Inflammatory macrophage treated with lipopolysaccharide for 4 hours (primary cell): ENCODE measurements around the gene CATSPER4.

Experiments
- DNase-seq: peaks from one replicate; pipeline ENCODE4 v3.0.0-alpha.2; 2020

Gene CATSPER4

GRCh38 chr1:26197301-26197700 lies 6.9 kb downstream of the CATSPER4 start:
- no peak for DNase-seq

- DNase-seq: no peak
Observed at GRCh38 chr1:26197813-26198212, 7.4 kb downstream of the CATSPER4 start.

- DNase-seq: no peak
Observed at GRCh38 chr1:26200413-26200812, 10.0 kb downstream of the CATSPER4 start.

- DNase-seq: no peak
Observed at GRCh38 chr1:26203642-26204318, 13.4 kb downstream of the CATSPER4 start.

- no peak for DNase-seq
Observed at GRCh38 chr1:26210147-26210870, 19.9 kb downstream of the CATSPER4 start.

GRCh38 chr1:26212726-26213125 lies 22.3 kb downstream of the CATSPER4 start:
- no peak for DNase-seq

- DNase-seq: no peak
Observed at GRCh38 chr1:26213335-26213905, 23.0 kb downstream of the CATSPER4 start.

- DNase-seq: no peak
Observed at GRCh38 chr1:26215246-26215645, 24.8 kb downstream of the CATSPER4 start.

GRCh38 chr1:26218906-26219494 lies 28.6 kb downstream of the CATSPER4 start:
- DNase-seq: no peak

- no peak for DNase-seq
Observed at GRCh38 chr1:26220199-26220912, 30.0 kb downstream of the CATSPER4 start.

GRCh38 chr1:26221094-26221493 lies 30.7 kb downstream of the CATSPER4 start:
- no peak for DNase-seq

- no peak for DNase-seq
Observed at GRCh38 chr1:26224606-26225005, 34.2 kb downstream of the CATSPER4 start.

GRCh38 chr1:26225033-26225831 lies 34.8 kb downstream of the CATSPER4 start:
- peak; percentile 51 for DNase-seq

GRCh38 chr1:26230682-26231081 lies 40.3 kb downstream of the CATSPER4 start:
- DNase-seq: peak; percentile 58

- DNase-seq: peak; percentile 98
Observed at GRCh38 chr1:26233903-26234643, 43.7 kb downstream of the CATSPER4 start, which contains the start of gene CEP85. Gene CEP85 (plus strand): TSS chr1:26234200. CDS start chr1:26239784, 5,584 bp downstream.

GRCh38 chr1:26234644-26235370 lies 44.4 kb downstream of the CATSPER4 start:
- peak; percentile 7 for DNase-seq

GRCh38 chr1:26237230-26237966 lies 47.0 kb downstream of the CATSPER4 start:
- DNase-seq: peak; percentile 16

GRCh38 chr1:26239936-26240335 lies 49.5 kb downstream of the CATSPER4 start:
- no peak for DNase-seq
